ENCODE results near the gene EXT2. TPM values are rescaled to one million over a fixed set of nuclear protein-coding genes. Genes with fewer than 3 reads are reported as not detected.

The EXT2 gene
- total RNA-seq, 1 donor from 2014 or later = 24.5 TPM

- DNase-seq = no peak
- no peak for TF ChIP-seq CTCF (IDR thresholded peaks at IDR 0.05; ENCODE audit: borderline replicate concordance)
- H3K36me3 ChIP-seq = no peaks in the 10 kb centered on the region
- intact Hi-C loops (cut with micrococcal nuclease) = no loop called here
- H3K27me3 ChIP-seq (ENCODE audit: low read depth) = no peaks in the 10 kb centered on the region
- no peak overlapping the region for H3K4me3 ChIP-seq
- H3K9me3 ChIP-seq (replicated peaks) = no peaks in the 10 kb centered on the region
- no peaks in the 10 kb centered on the region for H3K4me1 ChIP-seq
- no peak overlapping the region for H3K27ac ChIP-seq (replicated peaks)
These were observed 184.0 kb downstream of the EXT2 start for GRCh38 chr11:44279483-44279882.

- Histone ChIP-seq H3K4me1 (no peaks in the 10 kb centered on the region), H3K9me3 (replicated peaks) (no peaks in the 10 kb centered on the region), H3K27me3 (ENCODE audit: low read depth) (no peaks in the 10 kb centered on the region), H3K4me3 (no peak overlapping the region), H3K36me3 (no peaks in the 10 kb centered on the region), H3K27ac (replicated peaks) (no peak overlapping the region)
- DNase-seq = no peak
- no peak for TF ChIP-seq CTCF (IDR thresholded peaks at IDR 0.05; ENCODE audit: borderline replicate concordance)
- intact Hi-C loops (cut with micrococcal nuclease) = no loop called here
These were observed 184.8 kb downstream of the EXT2 start for GRCh38 chr11:44280257-44280656.

- no peaks in the 10 kb centered on the region for H3K27me3 ChIP-seq (ENCODE audit: low read depth)
- no peaks in the 10 kb centered on the region for H3K4me1 ChIP-seq
- no peak for TF ChIP-seq CTCF (IDR thresholded peaks at IDR 0.05; ENCODE audit: borderline replicate concordance)
- DNase-seq = no peak
- intact Hi-C loops (cut with micrococcal nuclease) = no loop called here
- no peak overlapping the region for H3K4me3 ChIP-seq
- H3K9me3 ChIP-seq (replicated peaks) = no peaks in the 10 kb centered on the region
- H3K36me3 ChIP-seq = no peaks in the 10 kb centered on the region
- H3K27ac ChIP-seq (replicated peaks) = no peak overlapping the region
These were observed 185.7 kb downstream of the EXT2 start for GRCh38 chr11:44281151-44281550.

- TF ChIP-seq CTCF (IDR thresholded peaks at IDR 0.05; ENCODE audit: borderline replicate concordance) = no peak
- Histone ChIP-seq H3K27me3 (ENCODE audit: low read depth) (no peaks in the 10 kb centered on the region), H3K4me3 (no peak overlapping the region), H3K4me1 (no peaks in the 10 kb centered on the region), H3K27ac (replicated peaks) (no peak overlapping the region), H3K9me3 (replicated peaks) (no peaks in the 10 kb centered on the region), H3K36me3 (no peaks in the 10 kb centered on the region)
- DNase-seq = no peak
- intact Hi-C loops (cut with micrococcal nuclease) = no loop called here
These were observed 187.1 kb downstream of the EXT2 start for GRCh38 chr11:44282620-44283019.

GRCh38 chr11:44285756-44286155, 190.3 kb downstream of the EXT2 start:
- no peaks in the 10 kb centered on the region for H3K36me3 ChIP-seq
- no peaks in the 10 kb centered on the region for H3K4me1 ChIP-seq
- no peaks in the 10 kb centered on the region for H3K9me3 ChIP-seq (replicated peaks)
- DNase-seq = no peak
- H3K27me3 ChIP-seq (ENCODE audit: low read depth) = peaks cover 7% of the 10 kb centered on the region
- no peak for TF ChIP-seq CTCF (IDR thresholded peaks at IDR 0.05; ENCODE audit: borderline replicate concordance)
- H3K27ac ChIP-seq (replicated peaks) = no peak overlapping the region
- no peak overlapping the region for H3K4me3 ChIP-seq
- intact Hi-C loops (cut with micrococcal nuclease) = loop anchor here (5.0 kb wide), 2 partner anchors 153 to 252 kb away; no protein-coding TSS in a partner anchor
